ENCODE results near the gene DUSP8. TPM values are rescaled to one million over a fixed set of nuclear protein-coding genes. Genes with fewer than 3 reads are reported as not detected.

Gene DUSP8
- total and polyA plus RNA-seq, 2 donors = 0.85 to 6.8 TPM

DNA sequence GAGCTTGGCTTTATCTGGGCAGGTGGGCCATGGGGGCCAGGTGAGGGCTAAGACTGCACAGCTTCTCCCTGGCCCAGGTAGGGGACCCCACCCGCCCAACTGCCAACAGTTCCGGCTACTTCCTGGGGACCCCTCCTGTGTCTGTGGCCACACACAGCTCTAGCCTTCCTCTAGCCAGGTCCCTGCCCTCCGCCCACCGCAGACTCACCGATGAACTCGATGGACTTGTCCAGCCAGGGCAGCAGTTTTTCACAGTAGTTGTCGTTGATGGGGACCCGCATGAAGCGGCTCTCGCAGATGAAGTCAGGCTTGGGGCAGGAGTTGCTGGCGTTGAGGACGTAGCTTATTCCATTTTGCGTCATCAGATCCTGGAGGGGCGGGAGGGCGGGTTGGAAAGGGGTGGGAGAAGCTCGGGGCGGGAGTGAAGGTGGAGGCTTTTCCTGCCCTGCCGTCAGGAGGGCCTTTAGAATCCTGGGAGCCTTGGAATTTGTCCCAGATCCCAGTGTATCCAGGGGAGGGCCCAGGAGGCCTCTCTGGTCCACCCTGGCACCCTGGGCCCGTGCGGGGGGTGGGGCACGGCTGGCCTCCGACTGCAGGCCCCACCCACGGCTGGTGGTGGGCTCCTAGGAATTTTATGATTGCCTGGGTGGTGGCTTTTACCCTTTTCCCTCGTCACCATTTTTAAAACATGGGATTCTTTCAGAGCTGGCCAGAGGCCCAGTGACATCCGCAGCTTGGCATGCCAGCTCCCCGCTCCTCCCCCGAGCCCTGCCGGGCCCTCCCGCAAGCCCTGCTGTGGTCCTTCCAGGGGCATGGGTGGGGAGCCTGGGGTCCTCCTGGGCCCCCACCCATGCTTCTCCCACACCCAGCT is 13.9 kb downstream of the DUSP8 start:
- H3K36me3 ChIP-seq (ENCODE audit: insufficient read depth) = peaks cover 2% of the 10 kb centered on the region
- no peak for DNase-seq (ENCODE audit: extremely low spot score)
- no peaks in the 10 kb centered on the region for H3K4me1 ChIP-seq (ENCODE audit: insufficient read depth)
- H3K4me3 ChIP-seq (ENCODE audit: low read depth, low read length) = no peak overlapping the region
- no peak overlapping the region for H3K27ac ChIP-seq (ENCODE audit: low read depth)
- 32% methylated on average over 29 of the region's 29 CpGs for WGBS

DNA sequence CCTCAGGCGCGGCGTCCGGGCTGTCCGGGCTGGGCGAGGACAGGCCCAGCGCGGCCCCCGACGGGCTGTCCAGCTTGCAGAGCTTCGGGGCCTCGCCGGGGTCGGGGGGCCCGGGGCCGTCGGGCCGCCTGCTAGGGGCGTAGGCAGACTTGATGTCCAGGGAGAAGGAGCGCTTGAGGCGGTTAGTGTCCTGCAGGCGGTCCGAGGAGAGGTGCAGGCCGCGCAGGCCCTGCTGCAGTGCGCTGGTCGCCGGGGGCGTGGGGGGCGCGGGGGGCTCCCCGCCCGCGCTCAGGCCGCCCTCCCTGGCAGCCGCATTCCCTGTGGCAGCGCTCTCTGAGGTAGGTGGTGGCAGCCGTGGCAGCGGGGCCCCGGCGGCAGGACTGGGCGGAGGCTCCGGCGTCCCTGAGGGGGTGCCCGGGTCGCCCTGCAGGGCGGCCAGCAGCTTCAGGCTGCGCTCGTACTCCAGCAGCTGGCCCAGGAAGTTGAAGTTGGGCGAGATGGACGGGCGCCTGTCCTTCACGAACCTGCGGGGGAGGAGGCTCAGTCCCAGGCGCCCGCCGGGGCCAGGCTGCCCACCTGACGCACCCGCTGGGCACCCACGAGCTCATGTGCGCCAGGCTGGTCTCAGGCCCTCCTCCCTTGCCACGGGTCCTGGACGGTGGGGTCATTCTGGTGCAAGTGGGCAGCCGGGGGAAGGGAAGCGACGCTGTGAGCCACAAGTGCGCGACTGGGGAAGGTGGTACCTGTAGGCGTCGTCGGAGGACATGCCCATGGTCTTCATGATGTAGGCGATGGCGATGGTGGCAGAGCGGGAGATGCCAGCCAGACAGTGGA is 14.8 kb downstream of the DUSP8 start:
- Histone ChIP-seq H3K4me3 (ENCODE audit: low read depth, low read length) (no peak overlapping the region), H3K4me1 (ENCODE audit: insufficient read depth) (no peaks in the 10 kb centered on the region), H3K36me3 (ENCODE audit: insufficient read depth) (peaks cover 2% of the 10 kb centered on the region), H3K27ac (ENCODE audit: low read depth) (no peak overlapping the region)
- WGBS = 86% methylated on average over 74 of the region's 74 CpGs
- DNase-seq (ENCODE audit: extremely low spot score) = no peak

DNA sequence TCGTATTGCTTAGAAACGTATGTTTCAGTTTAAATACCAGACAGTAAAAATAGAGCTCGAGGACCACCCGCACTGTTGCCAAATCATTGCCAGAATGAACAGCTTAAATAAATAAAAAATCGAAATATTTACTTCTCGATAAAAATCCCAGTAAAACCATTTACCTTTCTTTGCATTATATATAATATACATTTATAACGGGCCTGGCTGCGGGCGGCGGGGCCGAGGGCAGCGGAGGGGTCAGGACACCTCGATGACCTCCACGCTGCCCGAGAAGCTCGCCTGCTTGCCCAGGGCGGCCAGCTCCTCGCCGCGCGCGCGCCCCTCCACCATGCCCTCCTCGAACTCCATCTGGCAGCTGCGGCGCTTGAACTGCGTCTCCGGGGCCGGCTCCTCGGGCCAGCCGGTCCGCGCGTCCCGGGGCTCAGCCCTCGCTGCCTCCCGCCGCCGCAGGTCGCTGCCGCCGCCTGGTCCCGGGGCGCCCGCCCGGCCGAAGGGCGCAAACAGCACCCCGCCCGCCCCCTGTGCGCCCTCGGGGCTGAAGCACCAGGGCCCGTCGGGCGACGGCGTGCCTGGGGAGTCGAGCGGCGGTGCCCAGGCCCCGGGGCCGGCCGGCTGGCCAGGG is 15.7 kb downstream of the DUSP8 start:
- H3K4me3 ChIP-seq (ENCODE audit: low read depth, low read length) = no peak overlapping the region
- no peak overlapping the region for H3K27ac ChIP-seq (ENCODE audit: low read depth)
- H3K4me1 ChIP-seq (ENCODE audit: insufficient read depth) = no peaks in the 10 kb centered on the region
- WGBS = 69% methylated on average over 63 of the region's 63 CpGs
- H3K36me3 ChIP-seq (ENCODE audit: insufficient read depth) = peaks cover 2% of the 10 kb centered on the region
- no peak for DNase-seq (ENCODE audit: extremely low spot score)

DNA sequence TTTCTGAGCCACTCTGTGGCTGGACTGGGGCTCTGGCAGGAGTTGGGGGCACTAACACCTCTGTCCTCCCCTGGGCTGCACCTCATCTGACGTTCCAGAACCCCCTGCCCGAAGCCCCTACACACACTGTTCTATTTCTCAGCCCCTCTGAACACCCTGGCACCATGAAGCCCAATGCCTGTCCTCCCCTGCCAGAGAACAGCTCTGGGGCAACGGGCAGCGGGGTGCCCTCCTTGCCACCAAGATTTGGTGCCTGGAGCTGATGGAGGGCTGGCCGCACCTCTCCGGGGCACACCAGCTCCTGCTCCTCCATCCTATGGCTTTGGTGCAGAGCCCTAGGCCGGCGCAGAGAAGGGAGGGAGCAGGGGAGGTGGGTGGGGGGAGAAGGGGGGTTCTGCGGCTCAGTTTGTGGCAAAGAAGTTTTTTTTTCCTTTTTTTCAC is 16.3 kb downstream of the DUSP8 start:
- DNase-seq (ENCODE audit: extremely low spot score) = no peak
- Histone ChIP-seq H3K27ac (ENCODE audit: low read depth) (no peak overlapping the region), H3K36me3 (ENCODE audit: insufficient read depth) (peaks cover 2% of the 10 kb centered on the region), H3K4me1 (ENCODE audit: insufficient read depth) (no peaks in the 10 kb centered on the region), H3K4me3 (ENCODE audit: low read depth, low read length) (no peak overlapping the region)
- WGBS = 84% methylated on average over 9 of the region's 9 CpGs

DNA sequence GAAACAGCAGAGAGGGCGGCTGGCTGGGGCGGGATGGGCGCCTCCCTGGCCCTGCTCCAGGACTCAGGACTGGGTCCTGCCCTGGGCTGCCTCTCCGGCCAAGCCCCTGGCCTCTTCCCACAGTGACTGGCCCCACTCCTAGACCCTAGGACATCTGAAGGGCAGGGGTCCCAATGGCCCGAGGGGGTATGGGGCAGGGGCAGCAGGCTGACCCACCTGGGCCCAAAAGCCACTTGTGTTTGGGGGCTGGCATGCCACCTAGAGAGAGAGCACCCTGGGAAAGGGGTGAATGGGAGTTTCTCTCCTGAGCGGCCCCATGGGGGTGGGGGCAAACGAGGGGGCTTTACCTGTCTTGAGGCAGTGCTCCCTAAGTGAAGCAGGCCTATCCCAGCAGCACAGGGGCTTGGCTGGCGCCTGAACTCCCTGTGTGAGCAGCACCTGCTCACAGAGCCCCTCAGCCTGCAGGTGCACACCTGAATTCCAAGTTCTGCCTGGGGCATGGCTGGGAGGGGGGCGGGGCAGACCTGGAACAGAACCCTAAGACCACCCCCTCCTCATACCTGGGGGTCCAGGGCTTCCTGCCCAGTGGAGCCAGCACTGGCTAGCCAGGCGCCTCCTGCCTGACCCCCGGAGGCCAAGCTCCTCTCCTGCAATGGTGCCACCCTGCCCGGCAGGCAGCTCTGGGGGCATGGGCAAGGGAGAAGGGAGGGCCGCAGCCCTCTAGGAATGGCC is 16.9 kb downstream of the DUSP8 start:
- Histone ChIP-seq H3K36me3 (ENCODE audit: insufficient read depth) (peaks cover 2% of the 10 kb centered on the region), H3K4me3 (ENCODE audit: low read depth, low read length) (no peak overlapping the region), H3K4me1 (ENCODE audit: insufficient read depth) (no peaks in the 10 kb centered on the region), H3K27ac (ENCODE audit: low read depth) (no peak overlapping the region)
- DNase-seq (ENCODE audit: extremely low spot score) = no peak
- WGBS = 90% methylated on average over 13 of the region's 13 CpGs

DNA sequence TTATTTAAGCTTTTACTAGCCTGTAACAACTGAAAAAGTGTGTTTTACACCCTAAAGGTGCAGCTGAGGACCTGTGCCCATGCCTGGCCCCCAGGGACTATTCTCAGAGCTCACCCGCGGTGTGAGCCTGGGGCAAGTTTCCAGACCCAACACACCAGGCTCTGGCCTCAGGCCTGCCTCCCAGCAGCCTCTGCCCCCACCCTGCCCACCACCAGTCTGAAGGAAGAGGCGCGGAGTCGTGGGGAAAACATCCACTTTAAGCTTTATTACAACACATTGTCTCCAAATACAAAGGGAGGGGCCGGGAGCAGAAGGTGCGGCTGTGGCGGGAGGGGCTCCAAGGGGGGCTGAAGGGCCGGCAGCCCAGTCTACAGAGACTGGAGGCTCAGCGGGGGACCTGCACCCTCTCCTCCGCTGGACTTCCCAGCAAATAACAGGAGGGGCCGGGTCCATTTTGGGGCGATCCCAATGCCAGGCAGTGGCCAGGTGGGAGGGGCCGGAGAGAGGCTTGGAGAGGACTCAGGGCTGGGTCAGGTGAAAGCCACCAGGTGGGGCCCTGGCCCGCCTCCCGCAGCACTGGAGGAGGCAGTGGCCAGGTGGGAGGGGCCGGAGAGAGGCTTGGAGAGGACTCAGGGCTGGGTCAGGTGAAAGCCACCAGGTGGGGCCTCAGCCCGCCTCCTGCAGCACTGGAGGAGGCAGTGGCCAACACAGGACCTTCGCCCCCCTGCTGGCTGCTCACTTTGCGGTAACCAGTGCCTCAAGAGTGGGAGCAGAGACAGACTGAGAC is 18.1 kb downstream of the DUSP8 start:
- DNase-seq (ENCODE audit: extremely low spot score) = no peak
- Histone ChIP-seq H3K36me3 (ENCODE audit: insufficient read depth) (peaks cover 2% of the 10 kb centered on the region), H3K4me1 (ENCODE audit: insufficient read depth) (no peaks in the 10 kb centered on the region), H3K4me3 (ENCODE audit: low read depth, low read length) (no peak overlapping the region), H3K27ac (ENCODE audit: low read depth) (no peak overlapping the region)
- WGBS = 72% methylated on average over 20 of the region's 20 CpGs

DNA sequence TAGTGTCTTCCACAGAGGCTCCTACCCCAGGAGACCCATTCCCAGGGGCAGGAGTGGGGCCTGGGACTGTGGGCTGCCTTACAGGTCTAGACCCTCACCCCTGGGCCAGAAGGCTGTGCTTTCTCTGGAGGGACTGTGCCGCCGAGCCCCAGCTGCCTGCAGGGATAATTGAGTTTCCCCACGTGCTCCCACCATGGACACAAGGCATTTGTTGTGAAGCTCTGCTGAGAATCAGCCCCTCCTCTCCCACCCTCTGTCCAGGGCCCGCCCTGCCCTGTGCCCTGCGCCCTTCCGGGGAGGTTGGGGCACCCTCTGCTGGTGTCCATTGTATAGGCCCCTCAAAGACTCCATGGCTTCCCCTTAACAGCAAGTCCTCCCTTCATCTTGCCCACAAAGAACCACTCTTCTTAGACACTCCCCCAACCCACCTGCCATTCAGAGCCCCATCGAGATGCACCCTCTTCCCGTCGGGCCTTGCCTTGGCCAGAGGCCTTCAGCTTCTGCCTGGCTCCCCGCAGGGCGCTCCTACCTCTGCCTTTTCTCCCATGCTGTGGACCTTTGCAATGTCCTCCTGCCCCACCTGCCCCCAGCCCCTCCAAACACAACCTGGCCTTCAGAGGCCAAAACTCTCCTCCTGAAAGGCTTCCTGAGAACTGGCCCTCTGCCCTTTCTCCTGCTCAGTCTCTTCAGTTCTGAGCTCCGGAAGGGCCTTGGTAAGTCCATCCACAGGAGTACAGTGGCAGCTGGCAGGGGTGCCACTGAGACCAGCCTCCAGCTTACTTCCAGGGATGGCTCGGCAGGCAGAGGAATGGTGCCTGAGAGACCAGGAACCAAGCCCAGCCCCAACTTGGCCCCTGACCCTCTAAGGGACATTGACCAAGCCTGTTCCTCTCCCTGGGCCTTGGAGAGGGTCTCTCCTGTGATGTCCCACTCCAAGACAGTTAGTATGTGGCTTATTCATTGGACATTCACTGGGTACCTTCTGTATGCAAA is 22.4 kb downstream of the DUSP8 start:
- H3K4me3 ChIP-seq (ENCODE audit: low read depth, low read length) = no peak overlapping the region
- no peak for DNase-seq (ENCODE audit: extremely low spot score)
- no peaks in the 10 kb centered on the region for H3K4me1 ChIP-seq (ENCODE audit: insufficient read depth)
- H3K27ac ChIP-seq (ENCODE audit: low read depth) = no peak overlapping the region
- H3K36me3 ChIP-seq (ENCODE audit: insufficient read depth) = no peaks in the 10 kb centered on the region
- WGBS = 80% methylated on average over 13 of the region's 13 CpGs

DNA sequence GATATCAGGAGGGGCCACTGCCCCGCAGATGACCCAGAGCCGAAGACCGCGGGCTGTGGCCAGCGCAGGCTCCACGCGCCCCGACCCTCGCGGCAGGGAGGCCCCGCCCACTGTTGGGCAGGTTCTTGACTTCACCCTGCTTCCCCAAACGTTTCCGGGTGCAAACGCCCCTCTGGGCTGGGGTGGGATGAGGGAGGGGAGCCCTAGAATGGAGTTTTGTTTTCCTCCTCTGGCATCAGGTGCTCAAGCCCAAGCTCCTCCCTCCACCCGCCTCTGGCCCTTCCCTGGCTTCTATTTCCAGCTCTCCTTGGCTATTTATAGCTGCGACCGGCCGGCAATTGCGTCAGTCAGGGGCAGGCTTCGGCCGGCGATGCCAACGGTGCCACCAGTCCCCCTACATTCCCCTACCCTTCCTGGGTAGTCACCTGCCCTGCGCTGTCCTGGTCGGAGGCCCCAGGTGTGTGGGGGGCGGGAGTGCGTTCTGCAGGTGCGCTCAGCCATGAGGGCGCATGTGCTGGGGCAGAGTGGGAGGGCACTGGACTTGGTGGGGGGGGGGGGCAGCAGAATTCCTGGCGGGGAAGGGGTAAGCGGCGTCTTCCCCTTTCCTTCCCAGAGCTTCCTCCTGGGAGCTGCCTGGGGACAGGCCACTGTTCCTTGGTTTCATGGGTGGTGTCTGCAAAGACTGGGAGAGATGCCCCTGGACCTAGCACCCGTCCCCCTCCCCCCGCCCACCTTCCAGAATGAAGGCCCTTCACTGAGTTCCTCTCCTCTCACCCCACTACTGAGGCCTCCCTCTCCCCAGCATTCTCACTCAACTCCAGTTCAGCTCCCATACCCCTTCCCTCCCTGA is 23.6 kb downstream of the DUSP8 start:
- WGBS = 14% methylated on average over 34 of the region's 34 CpGs
- H3K36me3 ChIP-seq (ENCODE audit: insufficient read depth) = no peaks in the 10 kb centered on the region
- H3K4me1 ChIP-seq (ENCODE audit: insufficient read depth) = no peaks in the 10 kb centered on the region
- H3K27ac ChIP-seq (ENCODE audit: low read depth) = no peak overlapping the region
- no peak for DNase-seq (ENCODE audit: extremely low spot score)
- H3K4me3 ChIP-seq (ENCODE audit: low read depth, low read length) = no peak overlapping the region

DNA sequence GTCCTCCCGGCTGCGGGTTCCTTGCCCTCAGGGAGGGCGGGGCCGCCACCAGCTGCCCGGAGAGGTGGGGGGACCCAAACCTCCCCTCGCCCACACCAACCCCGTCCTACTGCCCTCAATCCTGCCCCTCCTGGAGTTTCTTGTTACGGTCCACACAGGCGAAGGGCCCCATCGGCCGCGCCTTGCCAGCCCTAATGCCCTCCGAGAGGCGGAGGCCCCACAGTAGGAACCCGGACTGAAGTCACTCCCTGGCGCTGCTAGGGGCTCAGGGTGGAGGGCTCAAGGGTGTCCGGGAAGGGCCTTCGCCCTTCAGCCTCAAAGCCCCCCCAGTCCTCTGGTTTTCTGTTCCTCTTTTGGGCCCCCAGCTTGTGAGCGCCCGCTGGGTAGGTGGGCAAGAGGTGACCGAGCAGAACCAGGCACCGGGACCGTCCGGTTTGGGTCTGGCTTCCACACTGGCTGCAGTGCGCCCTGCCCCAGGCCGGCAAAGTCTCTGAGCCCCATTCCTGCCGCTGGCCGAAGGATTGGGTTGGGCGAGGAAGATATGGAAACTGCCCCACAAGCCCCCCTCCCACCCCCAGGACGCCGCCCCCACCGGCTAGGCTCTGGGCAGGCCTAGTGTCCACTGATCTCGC is 24.5 kb downstream of the DUSP8 start:
- no peaks in the 10 kb centered on the region for H3K36me3 ChIP-seq (ENCODE audit: insufficient read depth)
- peak overlapping the region; percentile 27 for H3K4me3 ChIP-seq (ENCODE audit: low read depth, low read length)
- 19% methylated on average over 33 of the region's 33 CpGs for WGBS
- no peaks in the 10 kb centered on the region for H3K4me1 ChIP-seq (ENCODE audit: insufficient read depth)
- DNase-seq (ENCODE audit: extremely low spot score) = no peak
- H3K27ac ChIP-seq (ENCODE audit: low read depth) = no peak overlapping the region

DNA sequence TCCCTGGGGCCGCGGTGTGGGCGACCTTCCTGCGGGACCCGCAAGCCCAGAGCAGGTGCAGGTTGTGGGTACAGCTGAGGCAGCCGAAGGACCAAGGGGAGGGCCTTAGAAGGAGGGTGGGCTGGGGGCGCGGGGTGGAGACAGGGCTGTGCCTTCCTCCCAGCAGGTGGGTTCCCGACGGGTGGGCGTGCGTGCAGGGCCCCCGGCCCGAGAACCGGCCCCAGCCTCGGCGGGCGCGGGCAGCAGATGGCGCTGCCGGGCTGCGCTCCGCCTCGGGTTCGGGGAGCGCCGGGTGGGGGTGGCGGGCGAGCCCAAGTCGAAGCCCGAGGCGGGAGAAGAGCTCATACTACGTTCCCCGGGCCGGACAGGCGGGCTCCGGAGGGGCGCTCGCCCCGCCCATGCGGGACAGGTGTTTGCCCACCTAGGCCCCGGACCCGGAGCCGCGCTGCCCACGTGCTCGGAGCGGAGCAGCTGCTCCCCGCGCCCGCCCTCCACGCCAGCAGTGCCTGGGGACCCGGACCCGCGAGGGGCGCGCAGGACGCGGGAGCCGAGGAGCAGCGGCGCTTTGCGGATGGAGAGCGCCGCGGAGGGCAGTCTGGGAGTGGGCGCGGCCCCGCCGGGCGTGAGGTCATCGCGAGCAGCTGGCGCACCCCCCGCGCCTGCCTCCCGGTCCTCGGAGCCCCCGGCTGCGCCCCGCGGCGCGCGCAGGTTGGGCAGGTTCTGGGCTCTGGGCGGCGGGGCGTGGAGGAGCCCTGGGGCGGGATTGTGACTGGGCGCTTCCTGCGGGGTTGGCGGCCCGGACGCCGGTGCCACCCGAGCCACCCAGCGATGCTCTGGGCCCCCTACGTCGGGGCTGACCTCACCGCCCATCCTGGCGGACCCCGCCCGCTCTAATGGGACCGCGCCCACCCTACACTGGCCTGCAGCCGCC is 25.3 kb downstream of the DUSP8 start:
- DNase-seq (ENCODE audit: extremely low spot score) = no peak
- no peak overlapping the region for H3K27ac ChIP-seq (ENCODE audit: low read depth)
- H3K4me3 ChIP-seq (ENCODE audit: low read depth, low read length) = peak overlapping the region; percentile 27

More for the DNA sequence above, 25.3 kb downstream of the DUSP8 start:
- H3K4me1 ChIP-seq (ENCODE audit: insufficient read depth) = no peaks in the 10 kb centered on the region
- H3K36me3 ChIP-seq (ENCODE audit: insufficient read depth) = no peaks in the 10 kb centered on the region
- WGBS = 2% methylated on average over 105 of the region's 106 CpGs
